ENCODE results near the gene CLSTN1.

Gene CLSTN1

DNA sequence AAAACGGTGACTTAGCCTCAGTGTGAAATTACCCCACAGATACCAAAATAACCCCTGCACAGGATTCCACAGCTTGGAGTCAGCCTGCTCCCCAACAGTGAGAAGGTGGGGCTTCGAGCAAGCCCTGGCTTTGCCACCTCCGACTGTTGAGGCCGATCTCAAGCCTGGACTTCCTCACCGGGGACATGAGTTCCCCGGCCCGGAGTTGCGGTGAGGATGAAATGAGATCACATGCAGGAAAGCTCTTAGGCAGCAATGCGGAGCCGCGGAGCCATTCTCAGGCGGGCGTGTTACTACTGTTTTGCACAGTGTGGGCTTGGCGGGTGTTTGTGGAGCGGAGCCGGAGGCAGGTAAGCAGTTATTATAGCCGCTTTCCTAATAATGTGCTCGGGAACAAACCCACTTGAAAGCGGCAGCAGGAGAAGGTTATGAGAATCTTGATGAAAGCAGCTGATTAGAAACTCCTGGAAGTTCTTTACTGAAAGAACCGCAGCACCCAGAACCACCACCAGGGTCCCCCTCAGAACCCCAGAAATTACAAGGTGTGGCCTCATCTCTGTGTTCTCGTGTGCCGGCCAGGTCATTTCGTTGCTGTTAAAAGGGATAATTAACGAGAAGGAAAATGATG lies 3.9 kb upstream of the CLSTN1 start:
- peak; percentile 44 to 72 (median 54) for DNase-seq
- 74% methylated on average over 23 of the region's 24 CpGs for WGBS (ENCODE audit: insufficient coverage)
- ChIA-PET CTCF (interaction anchor here (0.7 to 4.2 kb wide), 9 partner anchors 17 to 43 kb away, joined by 3 to 20 read pairs (median 4); no protein-coding TSS in a partner anchor), POLR2A (interaction anchor here (0.6 to 0.9 kb wide), 2 partner anchors 22 to 561 kb away, joined by 3 to 5 read pairs; no protein-coding TSS in a partner anchor)
- Histone ChIP-seq H3K4me3 (ENCODE audit: control insufficient read depth in 1 of 7, extremely low read depth in 1 of 7, insufficient read depth in 4 of 7, low read depth in 2 of 7, low read length in 6 of 7) (peak overlapping the region in 1 of 7 experiments; percentile 46), H3K4me1 (ENCODE audit: control extremely low read depth in 1 of 4, control insufficient read depth in 4 of 4, insufficient read depth in 4 of 4, low read length in 3 of 4) (peaks cover 0 to 25% (median 22%) of the 10 kb centered on the region in 4 experiments), H3K27me3 (replicated peaks in 2 of 5; ENCODE audit: control insufficient read depth in 4 of 5, insufficient read depth in 5 of 5, low read length in 4 of 5) (no peaks in the 10 kb centered on the region), H3K9me3 (ENCODE audit: control extremely low read depth in 1 of 5, control insufficient read depth in 4 of 5, insufficient read depth in 2 of 5, low read depth in 1 of 5, low read length in 4 of 5) (no peaks in the 10 kb centered on the region), H3K27ac (ENCODE audit: insufficient read depth in 1 of 2, low read depth in 1 of 2, low read length in 2 of 2, poor library complexity in 1 of 2, severe bottlenecking in 2 of 2) (no peak overlapping the region), H3K36me3 (ENCODE audit: control insufficient read depth in 4 of 4, insufficient read depth in 4 of 4, low read length in 3 of 4) (no peaks in the 10 kb centered on the region)

DNA sequence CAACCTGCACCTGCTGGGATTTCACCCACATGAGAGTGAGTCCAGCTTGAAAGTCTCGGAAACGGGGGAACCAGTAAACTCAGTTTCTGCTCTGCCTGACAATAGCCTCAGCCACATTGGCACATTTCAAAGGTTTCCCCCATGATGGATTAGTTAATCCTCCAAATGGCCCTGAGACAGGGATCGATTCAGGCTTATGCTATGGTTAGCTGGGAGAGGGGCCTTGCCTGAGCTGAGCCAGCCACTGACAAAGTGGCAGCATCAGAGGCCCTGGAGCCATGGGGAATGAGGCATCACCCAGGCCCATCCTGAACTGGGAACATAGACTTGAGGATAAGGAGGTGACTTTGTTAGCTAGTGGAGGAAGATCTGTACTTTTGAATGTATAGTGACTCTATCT lies 2.9 kb upstream of the CLSTN1 start:
- no peaks in the 10 kb centered on the region for H3K36me3 ChIP-seq (ENCODE audit: control insufficient read depth in 4 of 4, insufficient read depth in 4 of 4, low read length in 3 of 4)
- H3K4me1 ChIP-seq (ENCODE audit: control extremely low read depth in 1 of 4, control insufficient read depth in 4 of 4, insufficient read depth in 4 of 4, low read length in 3 of 4): peaks cover 8 to 36% (median 32%) of the 10 kb centered on the region in 4 experiments
- WGBS (ENCODE audit: insufficient coverage): 93% methylated on average over 3 of the region's 3 CpGs
- CTCF ChIA-PET: interaction anchor here (0.8 to 4.2 kb wide), 8 partner anchors 16 to 43 kb away, joined by 3 to 20 read pairs (median 6); no protein-coding TSS in a partner anchor
- H3K4me3 ChIP-seq (ENCODE audit: control insufficient read depth in 1 of 7, extremely low read depth in 1 of 7, insufficient read depth in 4 of 7, low read depth in 2 of 7, low read length in 6 of 7): no peak overlapping the region
- no peaks in the 10 kb centered on the region for H3K9me3 ChIP-seq (ENCODE audit: control extremely low read depth in 1 of 5, control insufficient read depth in 4 of 5, insufficient read depth in 2 of 5, low read depth in 1 of 5, low read length in 4 of 5)
- H3K27me3 ChIP-seq (replicated peaks in 2 of 5; ENCODE audit: control insufficient read depth in 4 of 5, insufficient read depth in 5 of 5, low read length in 4 of 5): no peaks in the 10 kb centered on the region
- H3K27ac ChIP-seq (ENCODE audit: insufficient read depth in 1 of 2, low read depth in 1 of 2, low read length in 2 of 2, poor library complexity in 1 of 2, severe bottlenecking in 2 of 2): no peak overlapping the region
- POLR2A ChIA-PET: no interaction called here
- DNase-seq: no peak

DNA sequence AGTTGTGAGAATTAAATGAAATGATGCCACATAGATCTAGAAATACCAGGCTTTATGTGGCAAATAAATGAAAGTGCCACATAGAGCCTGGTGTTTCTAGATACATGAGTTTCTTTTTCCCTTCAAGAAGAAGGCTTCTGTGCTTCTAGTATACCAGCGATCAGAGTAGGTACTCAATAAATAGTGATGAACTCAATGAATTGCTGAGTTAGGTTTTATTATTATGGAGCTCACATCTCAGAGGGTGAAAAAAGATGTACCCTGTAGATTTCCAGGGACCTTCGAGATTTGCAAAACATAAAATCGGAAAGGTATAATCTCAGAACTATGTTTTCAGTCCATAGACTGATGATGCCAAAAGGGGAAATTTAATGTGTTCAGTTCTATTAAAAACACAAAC lies 2.3 kb upstream of the CLSTN1 start:
- DNase-seq: no peak
- no peak overlapping the region for H3K27ac ChIP-seq (ENCODE audit: insufficient read depth in 1 of 2, low read depth in 1 of 2, low read length in 2 of 2, poor library complexity in 1 of 2, severe bottlenecking in 2 of 2)
- H3K27me3 ChIP-seq (replicated peaks in 2 of 5; ENCODE audit: control insufficient read depth in 4 of 5, insufficient read depth in 5 of 5, low read length in 4 of 5): no peaks in the 10 kb centered on the region
- H3K4me1 ChIP-seq (ENCODE audit: control extremely low read depth in 1 of 4, control insufficient read depth in 4 of 4, insufficient read depth in 4 of 4, low read length in 3 of 4): peaks cover 8 to 38% (median 34%) of the 10 kb centered on the region in 4 experiments
- WGBS (ENCODE audit: insufficient coverage): 83% methylated on average over 1 of the region's 3 CpGs
- H3K4me3 ChIP-seq (ENCODE audit: control insufficient read depth in 1 of 7, extremely low read depth in 1 of 7, insufficient read depth in 4 of 7, low read depth in 2 of 7, low read length in 6 of 7): no peak overlapping the region
- no peaks in the 10 kb centered on the region for H3K36me3 ChIP-seq (ENCODE audit: control insufficient read depth in 4 of 4, insufficient read depth in 4 of 4, low read length in 3 of 4)
- no peaks in the 10 kb centered on the region for H3K9me3 ChIP-seq (ENCODE audit: control extremely low read depth in 1 of 5, control insufficient read depth in 4 of 5, insufficient read depth in 2 of 5, low read depth in 1 of 5, low read length in 4 of 5)
- ChIA-PET POLR2A (no interaction called here), CTCF (interaction anchor here (0.8 to 4.2 kb wide), 6 partner anchors 19 to 43 kb away, joined by 4 to 20 read pairs (median 8); no protein-coding TSS in a partner anchor)

- no peaks in the 10 kb centered on the region for H3K27me3 ChIP-seq (replicated peaks in 2 of 5; ENCODE audit: control insufficient read depth in 4 of 5, insufficient read depth in 5 of 5, low read length in 4 of 5)
- no peak overlapping the region for H3K27ac ChIP-seq (ENCODE audit: insufficient read depth in 1 of 2, low read depth in 1 of 2, low read length in 2 of 2, poor library complexity in 1 of 2, severe bottlenecking in 2 of 2)
- DNase-seq: peak; percentile 38 to 70 (median 60)
- peaks cover 8 to 38% (median 34%) of the 10 kb centered on the region in 4 experiments for H3K4me1 ChIP-seq (ENCODE audit: control extremely low read depth in 1 of 4, control insufficient read depth in 4 of 4, insufficient read depth in 4 of 4, low read length in 3 of 4)
- WGBS (ENCODE audit: insufficient coverage): 36% methylated on average over 13 of the region's 17 CpGs
- POLR2A ChIA-PET: no interaction called here
- H3K9me3 ChIP-seq (ENCODE audit: control extremely low read depth in 1 of 5, control insufficient read depth in 4 of 5, insufficient read depth in 2 of 5, low read depth in 1 of 5, low read length in 4 of 5): no peaks in the 10 kb centered on the region
- peak overlapping the region in 3 of 7 experiments; percentile 24 to 43 (median 26) for H3K4me3 ChIP-seq (ENCODE audit: control insufficient read depth in 1 of 7, extremely low read depth in 1 of 7, insufficient read depth in 4 of 7, low read depth in 2 of 7, low read length in 6 of 7)
- no peaks in the 10 kb centered on the region for H3K36me3 ChIP-seq (ENCODE audit: control insufficient read depth in 4 of 4, insufficient read depth in 4 of 4, low read length in 3 of 4)
- CTCF ChIA-PET: interaction anchor here (1.5 to 4.2 kb wide), 4 partner anchors 20 to 44 kb away, joined by 7 to 20 read pairs (median 10); no protein-coding TSS in a partner anchor
Measured at GRCh38 chr1:9825093-9826074, 1.6 kb upstream of the CLSTN1 start.

DNA sequence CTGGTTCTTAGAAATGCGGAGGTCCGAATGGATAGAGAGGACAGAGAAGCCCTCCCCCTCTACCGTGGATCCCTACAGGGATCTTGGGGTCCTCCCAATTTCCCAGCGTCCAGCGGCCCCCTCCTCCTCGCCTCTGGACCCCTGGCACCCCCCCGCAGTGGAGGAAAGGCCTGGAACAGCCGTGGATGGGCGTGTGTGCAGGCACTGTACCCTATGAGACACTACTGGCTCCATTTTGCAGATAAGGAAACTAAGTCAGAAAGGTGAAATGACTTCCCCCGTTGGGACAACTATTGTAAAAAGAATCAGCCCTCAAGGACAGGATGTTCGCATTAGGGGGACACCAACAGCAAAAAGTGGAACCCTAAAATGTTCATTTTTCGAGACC lies 931 bp upstream of the CLSTN1 start:
- H3K4me1 ChIP-seq (ENCODE audit: control extremely low read depth in 1 of 4, control insufficient read depth in 4 of 4, insufficient read depth in 4 of 4, low read length in 3 of 4): peaks cover 8 to 38% (median 34%) of the 10 kb centered on the region in 4 experiments
- DNase-seq: no peak
- POLR2A ChIA-PET: no interaction called here
- no peaks in the 10 kb centered on the region for H3K27me3 ChIP-seq (replicated peaks in 2 of 5; ENCODE audit: control insufficient read depth in 4 of 5, insufficient read depth in 5 of 5, low read length in 4 of 5)
- H3K36me3 ChIP-seq (ENCODE audit: control insufficient read depth in 4 of 4, insufficient read depth in 4 of 4, low read length in 3 of 4): no peaks in the 10 kb centered on the region
- 48% methylated on average over 7 of the region's 12 CpGs for WGBS (ENCODE audit: insufficient coverage)
- no peak overlapping the region for H3K27ac ChIP-seq (ENCODE audit: insufficient read depth in 1 of 2, low read depth in 1 of 2, low read length in 2 of 2, poor library complexity in 1 of 2, severe bottlenecking in 2 of 2)
- H3K4me3 ChIP-seq (ENCODE audit: control insufficient read depth in 1 of 7, extremely low read depth in 1 of 7, insufficient read depth in 4 of 7, low read depth in 2 of 7, low read length in 6 of 7): peak overlapping the region in 6 of 7 experiments; percentile 56 to 97 (median 72)
- no peaks in the 10 kb centered on the region for H3K9me3 ChIP-seq (ENCODE audit: control extremely low read depth in 1 of 5, control insufficient read depth in 4 of 5, insufficient read depth in 2 of 5, low read depth in 1 of 5, low read length in 4 of 5)
- CTCF ChIA-PET: no interaction called here

- no peak overlapping the region for H3K27ac ChIP-seq (ENCODE audit: insufficient read depth in 1 of 2, low read depth in 1 of 2, low read length in 2 of 2, poor library complexity in 1 of 2, severe bottlenecking in 2 of 2)
- CTCF ChIA-PET: no interaction called here
Measured at GRCh38 chr1:9823693-9823942, 147 bp downstream of the CLSTN1 start.

More at GRCh38 chr1:9823693-9823942, 147 bp downstream of the CLSTN1 start:
- no peak for DNase-seq
- Histone ChIP-seq H3K4me3 (ENCODE audit: control insufficient read depth in 1 of 7, extremely low read depth in 1 of 7, insufficient read depth in 4 of 7, low read depth in 2 of 7, low read length in 6 of 7) (peak overlapping the region; percentile 76 to 100 (median 94)), H3K36me3 (ENCODE audit: control insufficient read depth in 4 of 4, insufficient read depth in 4 of 4, low read length in 3 of 4) (no peaks in the 10 kb centered on the region), H3K9me3 (ENCODE audit: control extremely low read depth in 1 of 5, control insufficient read depth in 4 of 5, insufficient read depth in 2 of 5, low read depth in 1 of 5, low read length in 4 of 5) (no peaks in the 10 kb centered on the region), H3K4me1 (ENCODE audit: control extremely low read depth in 1 of 4, control insufficient read depth in 4 of 4, insufficient read depth in 4 of 4, low read length in 3 of 4) (peaks cover 10 to 46% (median 36%) of the 10 kb centered on the region in 4 experiments), H3K27me3 (replicated peaks in 2 of 5; ENCODE audit: control insufficient read depth in 4 of 5, insufficient read depth in 5 of 5, low read length in 4 of 5) (no peaks in the 10 kb centered on the region)
- WGBS (ENCODE audit: insufficient coverage): 0% methylated on average over 28 of the region's 40 CpGs
- POLR2A ChIA-PET: no interaction called here

All from common myeloid progenitor, CD34-positive (primary cell).